ENCODE measurements around the gene VOPP1.

DNA sequence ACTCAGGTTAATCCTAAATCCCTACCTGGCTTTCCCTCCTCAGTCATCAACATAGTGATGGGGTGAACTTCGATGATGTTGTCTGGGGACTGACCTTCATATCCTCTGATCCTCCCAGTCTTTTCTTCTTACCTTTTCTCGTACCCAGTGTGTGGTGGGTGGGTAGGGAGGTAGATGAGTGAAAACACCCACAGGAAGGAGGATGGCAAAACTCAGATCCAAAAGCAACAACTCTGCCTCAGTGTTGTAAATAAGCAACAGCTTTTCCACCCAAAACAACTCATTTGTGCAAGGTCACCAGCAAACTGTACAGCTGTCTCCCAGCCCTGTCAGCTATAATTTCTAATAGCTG lies 38.6 kb downstream of the VOPP1 start:
- TF ChIP-seq EZH2 (IDR thresholded peaks at IDR 0.05; ENCODE audit: low read length, missing control alignments): no peak
- TF ChIP-seq CTCF (conservative IDR thresholded peaks at IDR 0.05 in 1 of 2, IDR thresholded peaks at IDR 0.05 in 1 of 2; ENCODE audit: low read depth in 1 of 2, low read length in 2 of 2): no peak
